AG08395 (cell line): Measurements from ENCODE around the gene BACH2.
A peak's percentile ranks its signal among the peaks of the same experiment; 100 is the strongest.
"Not testable (repeated sequence)": the region's sequence is repeated elsewhere in the genome, so short reads cannot be mapped to it uniquely, and the experiment has no call there.

ENCODE experiments used
- DNase-seq: peaks from one replicate; pipeline ENCODE4 v3.0.0; 2012; ENCODE audit warnings: mixed read lengths, low spot score

Gene BACH2

GRCh38 chr6:90124874-90125510, 171.7 kb downstream of the BACH2 start:
- no peak for DNase-seq

GRCh38 chr6:90123831-90124230, 172.8 kb downstream of the BACH2 start:
- DNase-seq, result no peak

GRCh38 chr6:90121982-90122381, 174.7 kb downstream of the BACH2 start:
- peak; percentile 18 for DNase-seq

GRCh38 chr6:90120327-90120726, 176.3 kb downstream of the BACH2 start:
- DNase-seq, result no peak

- DNase-seq, result no peak
Observed at GRCh38 chr6:90119618-90120017, 177.0 kb downstream of the BACH2 start.

GRCh38 chr6:90118581-90118980, 178.1 kb downstream of the BACH2 start:
- DNase-seq, result no peak

GRCh38 chr6:90118069-90118468, 178.6 kb downstream of the BACH2 start:
- no peak for DNase-seq

- not testable (repeated sequence) for DNase-seq
Observed at GRCh38 chr6:90116126-90116525, 180.5 kb downstream of the BACH2 start.

- no peak for DNase-seq
Observed at GRCh38 chr6:90113389-90113788, 183.3 kb downstream of the BACH2 start.

GRCh38 chr6:90111387-90111786, 185.3 kb downstream of the BACH2 start:
- no peak for DNase-seq

GRCh38 chr6:90110971-90111370, 185.7 kb downstream of the BACH2 start:
- DNase-seq, result no peak

- DNase-seq, result no peak
Observed at GRCh38 chr6:90109141-90109540, 187.5 kb downstream of the BACH2 start.

- no peak for DNase-seq
Observed at GRCh38 chr6:90107771-90108282, 188.8 kb downstream of the BACH2 start.

- no peak for DNase-seq
Observed at GRCh38 chr6:90107371-90107770, 189.3 kb downstream of the BACH2 start.

- DNase-seq, result no peak
Observed at GRCh38 chr6:90106449-90106848, 190.2 kb downstream of the BACH2 start.

GRCh38 chr6:90105506-90106170, 191.0 kb downstream of the BACH2 start:
- no peak for DNase-seq

GRCh38 chr6:90103056-90103800, 193.4 kb downstream of the BACH2 start:
- no peak for DNase-seq

GRCh38 chr6:90101403-90101802, 195.2 kb downstream of the BACH2 start:
- no peak for DNase-seq

- no peak for DNase-seq
Observed at GRCh38 chr6:90100059-90100665, 196.5 kb downstream of the BACH2 start.

- DNase-seq, result no peak
Observed at GRCh38 chr6:90098627-90099026, 198.0 kb downstream of the BACH2 start.

GRCh38 chr6:90098001-90098531, 198.6 kb downstream of the BACH2 start:
- DNase-seq, result peak; percentile 88

- DNase-seq, result no peak
Observed at GRCh38 chr6:90097356-90097755, 199.3 kb downstream of the BACH2 start.
